ENCODE data around the gene ATOSB. TPM values are rescaled to one million over a fixed set of nuclear protein-coding genes. Genes with fewer than 3 reads are reported as not detected.

The ATOSB gene
- total RNA-seq, 1 donor = 31.1 TPM

- no peak overlapping the region for H3K4me3 ChIP-seq (ENCODE audit: insufficient read depth, low read length)
- peaks cover 33% of the 10 kb centered on the region for H3K4me1 ChIP-seq (ENCODE audit: insufficient read depth, low read length)
- DNase-seq (ENCODE audit: insufficient read length, low spot score, missing footprints) = peak; percentile 60
- no peaks in the 10 kb centered on the region for H3K9me3 ChIP-seq (ENCODE audit: low read depth, low read length)
- TF ChIP-seq, protein P1, sequence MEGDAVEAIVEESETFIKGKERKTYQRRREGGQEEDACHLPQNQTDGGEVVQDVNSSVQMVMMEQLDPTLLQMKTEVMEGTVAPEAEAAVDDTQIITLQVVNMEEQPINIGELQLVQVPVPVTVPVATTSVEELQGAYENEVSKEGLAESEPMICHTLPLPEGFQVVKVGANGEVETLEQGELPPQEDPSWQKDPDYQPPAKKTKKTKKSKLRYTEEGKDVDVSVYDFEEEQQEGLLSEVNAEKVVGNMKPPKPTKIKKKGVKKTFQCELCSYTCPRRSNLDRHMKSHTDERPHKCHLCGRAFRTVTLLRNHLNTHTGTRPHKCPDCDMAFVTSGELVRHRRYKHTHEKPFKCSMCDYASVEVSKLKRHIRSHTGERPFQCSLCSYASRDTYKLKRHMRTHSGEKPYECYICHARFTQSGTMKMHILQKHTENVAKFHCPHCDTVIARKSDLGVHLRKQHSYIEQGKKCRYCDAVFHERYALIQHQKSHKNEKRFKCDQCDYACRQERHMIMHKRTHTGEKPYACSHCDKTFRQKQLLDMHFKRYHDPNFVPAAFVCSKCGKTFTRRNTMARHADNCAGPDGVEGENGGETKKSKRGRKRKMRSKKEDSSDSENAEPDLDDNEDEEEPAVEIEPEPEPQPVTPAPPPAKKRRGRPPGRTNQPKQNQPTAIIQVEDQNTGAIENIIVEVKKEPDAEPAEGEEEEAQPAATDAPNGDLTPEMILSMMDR (IDR thresholded peaks at IDR 0.05; ENCODE audit: extremely low read depth, low read depth, low read length) = no peak
- no peaks in the 10 kb centered on the region for H3K27me3 ChIP-seq (ENCODE audit: insufficient read depth, low read length)
- H3K4me2 ChIP-seq (ENCODE audit: insufficient read depth, low read length) = no peak overlapping the region
- no peak overlapping the region for H3K27ac ChIP-seq (ENCODE audit: low read depth, low read length)
- H3K36me3 ChIP-seq (ENCODE audit: insufficient read depth, low read length) = peaks cover 55% of the 10 kb centered on the region
- H3K79me2 ChIP-seq (ENCODE audit: insufficient read depth, low read length) = peaks cover 67% of the 10 kb centered on the region
- H4K20me1 ChIP-seq (ENCODE audit: insufficient read depth, low read length) = peaks cover 29% of the 10 kb centered on the region
- H2AFZ ChIP-seq (ENCODE audit: low read length) = no peak overlapping the region
These were observed 9.3 kb downstream of the ATOSB start for GRCh38 chr9:35106343-35106730.

- Histone ChIP-seq H3K4me1 (ENCODE audit: insufficient read depth, low read length) (peaks cover 31% of the 10 kb centered on the region), H3K4me2 (ENCODE audit: insufficient read depth, low read length) (no peak overlapping the region), H3K79me2 (ENCODE audit: insufficient read depth, low read length) (peaks cover 65% of the 10 kb centered on the region), H3K9me3 (ENCODE audit: low read depth, low read length) (no peaks in the 10 kb centered on the region), H2AFZ (ENCODE audit: low read length) (no peak overlapping the region), H3K27me3 (ENCODE audit: insufficient read depth, low read length) (no peaks in the 10 kb centered on the region), H3K36me3 (ENCODE audit: insufficient read depth, low read length) (peaks cover 60% of the 10 kb centered on the region), H3K27ac (ENCODE audit: low read depth, low read length) (no peak overlapping the region), H3K4me3 (ENCODE audit: insufficient read depth, low read length) (no peak overlapping the region), H4K20me1 (ENCODE audit: insufficient read depth, low read length) (peaks cover 29% of the 10 kb centered on the region)
- peak; percentile 59 for DNase-seq (ENCODE audit: insufficient read length, low spot score, missing footprints)
- TF ChIP-seq, protein P1 (IDR thresholded peaks at IDR 0.05; ENCODE audit: extremely low read depth, low read depth, low read length) = no peak
These were observed 9.9 kb downstream of the ATOSB start for GRCh38 chr9:35105571-35106342.

- TF ChIP-seq, protein P1 (IDR thresholded peaks at IDR 0.05; ENCODE audit: extremely low read depth, low read depth, low read length) = no peak
- H3K27ac ChIP-seq (ENCODE audit: low read depth, low read length) = no peak overlapping the region
- no peak overlapping the region for H2AFZ ChIP-seq (ENCODE audit: low read length)
- peaks cover 67% of the 10 kb centered on the region for H3K36me3 ChIP-seq (ENCODE audit: insufficient read depth, low read length)
- peaks cover 26% of the 10 kb centered on the region for H4K20me1 ChIP-seq (ENCODE audit: insufficient read depth, low read length)
- H3K27me3 ChIP-seq (ENCODE audit: insufficient read depth, low read length) = no peaks in the 10 kb centered on the region
- no peak overlapping the region for H3K4me2 ChIP-seq (ENCODE audit: insufficient read depth, low read length)
- no peak for DNase-seq (ENCODE audit: insufficient read length, low spot score, missing footprints)
- peaks cover 24% of the 10 kb centered on the region for H3K4me1 ChIP-seq (ENCODE audit: insufficient read depth, low read length)
- H3K4me3 ChIP-seq (ENCODE audit: insufficient read depth, low read length) = no peak overlapping the region
- peaks cover 59% of the 10 kb centered on the region for H3K79me2 ChIP-seq (ENCODE audit: insufficient read depth, low read length)
- H3K9me3 ChIP-seq (ENCODE audit: low read depth, low read length) = no peaks in the 10 kb centered on the region
These were observed 10.5 kb downstream of the ATOSB start for GRCh38 chr9:35105126-35105525.

- H3K4me1 ChIP-seq (ENCODE audit: insufficient read depth, low read length) = peaks cover 20% of the 10 kb centered on the region
- H2AFZ ChIP-seq (ENCODE audit: low read length) = no peak overlapping the region
- peak; percentile 10 for DNase-seq (ENCODE audit: insufficient read length, low spot score, missing footprints)
- H3K4me2 ChIP-seq (ENCODE audit: insufficient read depth, low read length) = no peak overlapping the region
- peaks cover 72% of the 10 kb centered on the region for H3K36me3 ChIP-seq (ENCODE audit: insufficient read depth, low read length)
- H3K79me2 ChIP-seq (ENCODE audit: insufficient read depth, low read length) = peaks cover 53% of the 10 kb centered on the region
- peaks cover 23% of the 10 kb centered on the region for H4K20me1 ChIP-seq (ENCODE audit: insufficient read depth, low read length)
- H3K27ac ChIP-seq (ENCODE audit: low read depth, low read length) = peak overlapping the region; percentile 97
- no peak overlapping the region for H3K4me3 ChIP-seq (ENCODE audit: insufficient read depth, low read length)
- H3K9me3 ChIP-seq (ENCODE audit: low read depth, low read length) = no peaks in the 10 kb centered on the region
- no peaks in the 10 kb centered on the region for H3K27me3 ChIP-seq (ENCODE audit: insufficient read depth, low read length)
- TF ChIP-seq, protein P1 (IDR thresholded peaks at IDR 0.05; ENCODE audit: extremely low read depth, low read depth, low read length) = no peak
These were observed 11.1 kb downstream of the ATOSB start for GRCh38 chr9:35104586-35104985.
